ENCODE results near the gene SLC6A1.

SLC6A1 gene

DNA sequence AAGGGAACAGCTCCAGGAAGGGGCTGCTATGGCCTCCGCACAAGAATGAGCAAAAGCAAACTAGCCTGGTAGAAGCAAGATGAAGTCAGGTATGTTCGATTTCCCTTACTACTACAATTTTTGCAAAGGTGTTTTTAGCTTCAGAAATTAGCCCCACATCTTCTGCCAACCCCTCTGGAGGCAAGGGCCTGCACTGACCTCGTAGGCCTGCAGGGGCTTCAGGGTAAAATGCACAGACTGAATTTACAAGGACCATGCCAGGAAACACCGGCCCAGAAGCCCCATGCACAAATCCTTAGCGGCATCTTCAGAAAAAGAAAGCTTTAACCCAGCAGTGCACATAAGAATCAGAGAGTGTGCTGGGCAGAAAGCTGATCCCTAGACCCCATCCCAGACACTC lies 53.0 kb downstream of the SLC6A1 start:
- Histone ChIP-seq H3K9ac (ENCODE audit: low read length) (no peak overlapping the region), H3K36me3 (replicated peaks; ENCODE audit: insufficient read depth, low read length) (no peaks in the 10 kb centered on the region), H3K4me1 (ENCODE audit: low read length) (no peaks in the 10 kb centered on the region), H3K27ac (ENCODE audit: low read length) (no peak overlapping the region), H3K4me3 (ENCODE audit: low read length) (no peak overlapping the region), H3K27me3 (replicated peaks; ENCODE audit: insufficient read depth, low read length) (0 out of 2 replicates have a peak, but pooled peaks cover 5% of the 10 kb centered on the region), H4K20me1 (ENCODE audit: insufficient read depth, low read length) (no peaks in the 10 kb centered on the region), H3K4me2 (ENCODE audit: low read depth, low read length) (no peak overlapping the region), H3K9me2 (replicated peaks; ENCODE audit: insufficient read depth, low read length) (no peaks in the 10 kb centered on the region), H3K9me3 (replicated peaks; ENCODE audit: insufficient read depth, low read length) (no peaks in the 10 kb centered on the region), H3F3A (ENCODE audit: insufficient read depth, low read length) (no peaks in the 10 kb centered on the region), H2AFZ (ENCODE audit: low read length) (no peak overlapping the region), H3K79me2 (ENCODE audit: low read length) (no peaks in the 10 kb centered on the region)
- no peak for TF ChIP-seq EZH2 (optimal IDR thresholded peaks at IDR 0.05; ENCODE audit: low read depth, low read length)
- TF ChIP-seq, protein P1, sequence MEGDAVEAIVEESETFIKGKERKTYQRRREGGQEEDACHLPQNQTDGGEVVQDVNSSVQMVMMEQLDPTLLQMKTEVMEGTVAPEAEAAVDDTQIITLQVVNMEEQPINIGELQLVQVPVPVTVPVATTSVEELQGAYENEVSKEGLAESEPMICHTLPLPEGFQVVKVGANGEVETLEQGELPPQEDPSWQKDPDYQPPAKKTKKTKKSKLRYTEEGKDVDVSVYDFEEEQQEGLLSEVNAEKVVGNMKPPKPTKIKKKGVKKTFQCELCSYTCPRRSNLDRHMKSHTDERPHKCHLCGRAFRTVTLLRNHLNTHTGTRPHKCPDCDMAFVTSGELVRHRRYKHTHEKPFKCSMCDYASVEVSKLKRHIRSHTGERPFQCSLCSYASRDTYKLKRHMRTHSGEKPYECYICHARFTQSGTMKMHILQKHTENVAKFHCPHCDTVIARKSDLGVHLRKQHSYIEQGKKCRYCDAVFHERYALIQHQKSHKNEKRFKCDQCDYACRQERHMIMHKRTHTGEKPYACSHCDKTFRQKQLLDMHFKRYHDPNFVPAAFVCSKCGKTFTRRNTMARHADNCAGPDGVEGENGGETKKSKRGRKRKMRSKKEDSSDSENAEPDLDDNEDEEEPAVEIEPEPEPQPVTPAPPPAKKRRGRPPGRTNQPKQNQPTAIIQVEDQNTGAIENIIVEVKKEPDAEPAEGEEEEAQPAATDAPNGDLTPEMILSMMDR (IDR thresholded peaks at IDR 0.05; ENCODE audit: low read length): no peak
- TF ChIP-seq EZH2phosphoT487 (IDR thresholded peaks at IDR 0.05; ENCODE audit: low read length): no peak
- no peak for DNase-seq

DNA sequence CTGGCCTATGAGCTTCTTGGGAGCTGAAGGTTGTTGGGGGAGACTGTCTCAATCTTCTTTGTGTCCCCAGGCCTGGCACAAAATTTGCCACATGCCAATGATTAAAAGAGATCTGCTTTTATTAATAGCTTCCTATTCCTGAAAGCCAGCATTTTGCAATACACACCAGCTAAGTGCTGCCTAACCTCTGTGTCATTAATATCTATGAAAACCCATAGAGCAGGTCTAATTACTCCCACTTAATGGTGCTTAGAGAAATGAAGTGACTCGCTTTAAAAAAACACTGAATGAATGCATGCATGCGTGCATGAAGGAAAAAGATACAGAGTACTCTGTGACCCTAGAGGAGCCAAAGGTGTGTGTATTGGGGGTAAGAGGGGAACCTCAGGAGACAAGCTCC lies 55.0 kb downstream of the SLC6A1 start:
- Histone ChIP-seq H3K9ac (ENCODE audit: low read length) (no peak overlapping the region), H3K27me3 (replicated peaks; ENCODE audit: insufficient read depth, low read length) (0 out of 2 replicates have a peak, but pooled peaks cover 5% of the 10 kb centered on the region), H3K4me3 (ENCODE audit: low read length) (no peak overlapping the region), H3K79me2 (ENCODE audit: low read length) (no peaks in the 10 kb centered on the region), H3K9me3 (replicated peaks; ENCODE audit: insufficient read depth, low read length) (no peaks in the 10 kb centered on the region), H3K36me3 (replicated peaks; ENCODE audit: insufficient read depth, low read length) (no peaks in the 10 kb centered on the region), H2AFZ (ENCODE audit: low read length) (no peak overlapping the region), H3K4me1 (ENCODE audit: low read length) (no peaks in the 10 kb centered on the region), H3K4me2 (ENCODE audit: low read depth, low read length) (no peak overlapping the region), H3F3A (ENCODE audit: insufficient read depth, low read length) (no peaks in the 10 kb centered on the region), H4K20me1 (ENCODE audit: insufficient read depth, low read length) (no peaks in the 10 kb centered on the region), H3K27ac (ENCODE audit: low read length) (no peak overlapping the region), H3K9me2 (replicated peaks; ENCODE audit: insufficient read depth, low read length) (no peaks in the 10 kb centered on the region)
- no peak for TF ChIP-seq EZH2 (optimal IDR thresholded peaks at IDR 0.05; ENCODE audit: low read depth, low read length)
- TF ChIP-seq, protein P1 (IDR thresholded peaks at IDR 0.05; ENCODE audit: low read length): no peak
- no peak for TF ChIP-seq EZH2phosphoT487 (IDR thresholded peaks at IDR 0.05; ENCODE audit: low read length)
- DNase-seq: no peak

DNA sequence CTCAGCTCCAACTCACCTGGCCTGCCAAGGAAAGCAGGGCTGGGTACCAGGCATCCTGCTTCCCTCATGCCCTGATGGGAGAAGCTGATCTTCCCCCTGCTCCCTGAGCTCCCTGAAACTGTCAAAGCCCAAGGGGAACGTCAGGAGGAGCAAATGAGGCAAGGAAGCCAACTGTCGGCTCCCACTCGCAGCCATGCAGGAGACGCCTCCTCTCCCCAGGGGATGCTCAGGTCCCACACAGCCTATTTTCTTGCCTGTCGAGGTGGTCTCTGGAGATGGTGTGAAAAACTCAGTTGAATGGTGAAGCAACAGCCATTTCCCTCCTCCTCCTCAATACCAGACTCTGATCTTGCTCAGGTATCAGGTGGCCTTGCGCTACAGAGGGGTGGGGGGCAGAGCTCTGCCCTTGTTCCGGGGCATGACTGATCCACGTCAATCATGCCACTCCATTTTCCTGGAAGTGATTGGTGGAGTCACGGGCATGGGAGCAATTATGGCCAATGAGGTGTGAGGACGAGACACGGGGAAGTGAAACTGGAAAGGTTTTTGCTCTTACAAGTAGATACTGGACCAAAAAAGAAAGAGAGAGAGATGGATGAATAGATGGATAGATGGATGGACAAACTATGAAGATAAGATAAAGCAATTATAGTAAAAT lies 58.2 kb downstream of the SLC6A1 start:
- Histone ChIP-seq H3K4me1 (ENCODE audit: low read length) (no peaks in the 10 kb centered on the region), H3K79me2 (ENCODE audit: low read length) (no peaks in the 10 kb centered on the region), H3K4me3 (ENCODE audit: low read length) (no peak overlapping the region), H3F3A (ENCODE audit: insufficient read depth, low read length) (no peaks in the 10 kb centered on the region), H3K9me3 (replicated peaks; ENCODE audit: insufficient read depth, low read length) (no peaks in the 10 kb centered on the region), H3K27ac (ENCODE audit: low read length) (no peak overlapping the region), H3K9ac (ENCODE audit: low read length) (no peak overlapping the region), H4K20me1 (ENCODE audit: insufficient read depth, low read length) (no peaks in the 10 kb centered on the region), H3K9me2 (replicated peaks; ENCODE audit: insufficient read depth, low read length) (no peaks in the 10 kb centered on the region), H3K4me2 (ENCODE audit: low read depth, low read length) (no peak overlapping the region), H2AFZ (ENCODE audit: low read length) (no peak overlapping the region), H3K36me3 (replicated peaks; ENCODE audit: insufficient read depth, low read length) (no peaks in the 10 kb centered on the region), H3K27me3 (replicated peaks; ENCODE audit: insufficient read depth, low read length) (peaks cover 22% of the 10 kb centered on the region)
- no peak for DNase-seq
- no peak for TF ChIP-seq EZH2 (optimal IDR thresholded peaks at IDR 0.05; ENCODE audit: low read depth, low read length)
- no peak for TF ChIP-seq EZH2phosphoT487 (IDR thresholded peaks at IDR 0.05; ENCODE audit: low read length)
- TF ChIP-seq, protein P1 (IDR thresholded peaks at IDR 0.05; ENCODE audit: low read length): no peak
